ENCODE data around the gene PCDHGA1.

DNA sequence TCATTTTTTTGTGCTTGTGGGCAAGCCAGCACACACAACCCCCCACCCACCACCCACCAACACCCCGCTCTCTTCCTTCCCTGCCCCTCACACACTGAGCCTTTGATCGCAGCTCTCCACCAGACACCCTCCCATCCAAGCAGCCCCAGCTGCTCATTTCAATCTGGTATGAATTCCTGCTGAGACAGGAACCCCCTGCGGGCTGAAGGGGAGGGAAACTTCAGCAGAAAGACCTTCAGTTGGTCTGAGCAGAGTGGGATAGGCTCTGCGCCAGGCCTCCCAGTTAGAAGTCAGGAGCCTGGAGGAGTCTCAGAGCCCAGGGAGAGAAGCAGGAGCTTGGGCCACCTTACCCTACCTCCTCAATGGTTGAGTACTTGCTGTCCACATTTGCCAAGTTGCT lies 165.7 kb downstream of the PCDHGA1 start:
- TF ChIP-seq CTCF (IDR thresholded peaks at IDR 0.05) (no peak), POLR2A (IDR thresholded peaks at IDR 0.05) (no peak)
